IPS-18a (cell line): ENCODE results near the gene AADACL2.
"Not testable (repeated sequence)": the region's sequence is repeated elsewhere in the genome, so short reads cannot be mapped to it uniquely, and the experiment has no call there.

Experiments used
- H3K27ac ChIP-seq: one replicate; pipeline ENCODE4 v1.5.1; 2013; ENCODE audit warnings: low read length
- H3K27me3 ChIP-seq: one replicate; pipeline ENCODE4 v1.6.1; 2013; ENCODE audit warnings: mild to moderate bottlenecking, low read length; ENCODE audit not compliant: control insufficient read depth, insufficient read depth
- H3K36me3 ChIP-seq: one replicate; pipeline ENCODE4 v1.6.1; 2013; ENCODE audit warnings: low read depth, low read length; ENCODE audit not compliant: control insufficient read depth
- H3K4me1 ChIP-seq: one replicate; pipeline ENCODE4 v1.6.1; 2013; ENCODE audit warnings: low read depth, low read length; ENCODE audit not compliant: control insufficient read depth
- H3K4me3 ChIP-seq: one replicate; pipeline ENCODE4 v1.5.1; 2013; ENCODE audit warnings: low read length
- H3K9ac ChIP-seq: one replicate; pipeline ENCODE4 v1.6.1; 2013; ENCODE audit warnings: mild to moderate bottlenecking, low read length, moderate library complexity
- H3K9me3 ChIP-seq: one replicate; pipeline ENCODE4 v1.6.1; 2013; ENCODE audit warnings: low read depth, low read length; ENCODE audit not compliant: control insufficient read depth

AADACL2 gene

DNA sequence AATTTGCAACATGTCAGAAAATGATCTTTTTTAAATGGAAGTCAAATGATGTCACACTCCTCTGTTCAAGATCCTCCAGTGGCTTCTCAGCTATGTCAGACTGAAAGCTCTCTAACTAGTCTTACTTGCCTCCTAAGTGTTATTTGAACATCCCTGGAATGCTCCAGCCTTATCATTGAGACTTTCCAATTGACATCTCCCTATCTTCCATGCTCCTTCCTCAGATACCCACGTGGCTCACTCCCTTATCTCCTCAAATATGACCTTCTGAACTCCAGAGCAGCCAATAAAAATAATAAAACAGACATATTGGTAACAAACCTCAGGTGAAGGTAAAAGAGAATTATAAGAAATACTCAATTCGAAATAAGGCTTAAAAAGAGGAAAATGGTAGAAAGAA is 54.7 kb downstream of the AADACL2 start:
- Histone ChIP-seq H3K36me3 (no peaks in the 10 kb centered on the region), H3K27me3 (no peaks in the 10 kb centered on the region), H3K4me1 (no peaks in the 10 kb centered on the region), H3K9me3 (no peaks in the 10 kb centered on the region), H3K4me3 (no peak overlapping the region), H3K27ac (no peak overlapping the region), H3K9ac (no peak overlapping the region)

DNA sequence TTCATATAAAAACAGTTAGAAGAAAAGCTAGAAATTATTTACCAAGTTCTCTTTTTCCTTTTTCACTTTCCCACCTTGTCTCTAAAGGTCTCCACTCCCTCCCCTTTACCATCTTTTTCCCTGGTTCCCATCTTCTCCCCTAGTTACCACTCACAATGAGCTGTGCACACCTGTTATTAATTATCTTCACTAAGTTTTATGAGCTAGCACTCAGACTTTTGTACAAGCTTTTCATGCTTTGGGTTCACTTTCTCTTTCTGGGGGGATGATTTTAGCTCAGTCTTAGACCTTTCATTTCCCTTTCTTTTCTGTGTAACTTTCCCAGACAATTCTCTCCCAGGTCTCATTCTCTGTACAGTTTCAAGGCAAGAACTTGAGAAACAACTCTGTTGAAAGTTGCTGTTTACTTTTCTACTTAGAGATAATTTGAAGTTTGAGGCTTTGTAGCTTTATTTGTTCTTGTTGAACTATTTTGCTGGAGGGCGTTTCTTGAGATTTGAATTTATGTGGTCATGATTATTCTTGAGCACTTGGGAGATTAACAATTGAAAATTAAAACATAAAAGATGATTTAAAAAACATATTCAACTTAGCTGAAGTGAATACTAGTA is 56.2 kb downstream of the AADACL2 start:
- Histone ChIP-seq H3K27me3 (no peaks in the 10 kb centered on the region), H3K4me3 (no peak overlapping the region), H3K9ac (no peak overlapping the region), H3K27ac (no peak overlapping the region), H3K36me3 (no peaks in the 10 kb centered on the region), H3K9me3 (no peaks in the 10 kb centered on the region), H3K4me1 (no peaks in the 10 kb centered on the region)

DNA sequence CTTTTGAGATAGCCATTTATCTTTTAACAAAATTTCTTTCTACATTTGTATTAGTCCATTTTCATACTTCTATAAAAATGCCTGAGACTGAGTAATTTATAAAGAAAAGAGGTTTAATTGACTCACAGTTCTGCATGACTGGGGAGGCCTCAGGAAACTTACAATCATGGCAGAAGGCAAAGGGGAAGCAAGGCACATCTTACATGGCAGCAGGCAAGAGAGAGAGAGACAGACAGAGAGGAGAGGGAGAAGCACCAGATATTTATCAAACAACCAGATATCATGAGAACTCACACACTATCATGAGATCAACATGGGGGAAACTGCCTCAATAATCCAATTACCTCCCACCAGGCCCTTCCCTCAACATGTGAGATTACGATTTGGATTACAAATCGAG is 57.0 kb downstream of the AADACL2 start:
- not testable (repeated sequence) for H3K27ac ChIP-seq, H3K9me3 ChIP-seq

DNA sequence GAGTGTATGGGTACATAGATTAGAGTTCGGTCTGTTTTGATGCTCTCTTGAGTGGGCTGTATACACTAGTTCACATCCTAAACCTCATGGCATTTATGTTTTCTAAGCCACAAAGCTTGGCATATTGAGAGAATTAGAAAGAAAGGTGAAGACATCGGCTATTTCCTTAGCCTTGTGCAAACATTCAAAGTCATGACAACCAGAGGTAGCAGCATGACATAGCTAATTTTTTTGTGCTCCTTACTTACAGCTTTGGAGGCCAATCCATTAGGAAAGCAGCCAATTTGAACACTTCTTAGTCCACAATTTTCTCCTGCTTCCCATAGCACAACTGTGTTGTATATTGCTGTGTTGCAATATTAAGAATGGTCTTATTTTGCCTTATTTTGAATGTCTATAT is 58.7 kb downstream of the AADACL2 start:
- Histone ChIP-seq H3K4me3 (no peak overlapping the region), H3K27me3 (no peaks in the 10 kb centered on the region), H3K9me3 (no peaks in the 10 kb centered on the region), H3K9ac (no peak overlapping the region), H3K36me3 (no peaks in the 10 kb centered on the region), H3K27ac (no peak overlapping the region), H3K4me1 (no peaks in the 10 kb centered on the region)

More for the DNA sequence above, 57.0 kb downstream of the AADACL2 start:
- not testable (repeated sequence) for H3K4me1 ChIP-seq, H3K36me3 ChIP-seq, H3K27me3 ChIP-seq, H3K9ac ChIP-seq, H3K4me3 ChIP-seq

DNA sequence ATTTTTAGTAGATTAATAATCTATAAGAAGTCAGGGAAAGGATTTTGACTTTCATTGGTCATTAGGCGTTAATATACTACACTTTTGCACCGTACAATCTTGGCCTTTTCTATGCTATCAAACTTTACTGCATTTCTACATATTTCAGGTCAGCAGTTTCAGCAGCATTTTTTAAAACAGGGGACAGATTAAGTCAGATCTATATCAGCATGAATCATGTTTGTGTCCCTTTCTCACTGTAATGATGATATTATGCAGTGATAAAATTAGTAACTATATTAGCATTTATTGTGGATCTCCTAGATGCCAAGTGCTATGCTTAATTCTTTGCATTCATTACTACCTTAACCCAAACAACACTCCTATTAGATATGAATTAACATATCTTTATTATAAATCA is 59.9 kb downstream of the AADACL2 start:
- Histone ChIP-seq H3K9me3 (no peaks in the 10 kb centered on the region), H3K4me3 (no peak overlapping the region), H3K27ac (no peak overlapping the region), H3K27me3 (no peaks in the 10 kb centered on the region), H3K9ac (no peak overlapping the region), H3K4me1 (no peaks in the 10 kb centered on the region), H3K36me3 (no peaks in the 10 kb centered on the region)

DNA sequence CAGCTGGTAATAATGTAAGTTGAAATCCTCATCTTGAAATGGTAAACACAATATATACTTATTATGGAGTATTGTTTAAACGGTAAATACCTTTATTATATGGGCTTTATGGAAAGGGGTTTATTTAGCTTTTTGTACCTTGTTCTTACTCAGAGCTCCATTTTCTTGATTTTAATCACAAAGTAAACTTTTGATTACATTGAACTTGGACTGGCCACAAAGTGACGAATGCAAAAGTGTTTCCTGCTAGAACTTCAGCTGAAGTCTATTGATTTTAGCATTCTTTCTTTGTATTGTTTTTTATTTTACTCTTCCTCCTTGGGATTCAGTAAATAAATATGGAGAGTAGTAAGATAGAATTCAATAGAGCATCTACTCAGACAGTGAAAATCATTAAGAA is 60.4 kb downstream of the AADACL2 start:
- Histone ChIP-seq H3K36me3 (no peaks in the 10 kb centered on the region), H3K27me3 (no peaks in the 10 kb centered on the region), H3K9ac (no peak overlapping the region), H3K9me3 (no peaks in the 10 kb centered on the region), H3K4me3 (no peak overlapping the region), H3K4me1 (no peaks in the 10 kb centered on the region), H3K27ac (no peak overlapping the region)

DNA sequence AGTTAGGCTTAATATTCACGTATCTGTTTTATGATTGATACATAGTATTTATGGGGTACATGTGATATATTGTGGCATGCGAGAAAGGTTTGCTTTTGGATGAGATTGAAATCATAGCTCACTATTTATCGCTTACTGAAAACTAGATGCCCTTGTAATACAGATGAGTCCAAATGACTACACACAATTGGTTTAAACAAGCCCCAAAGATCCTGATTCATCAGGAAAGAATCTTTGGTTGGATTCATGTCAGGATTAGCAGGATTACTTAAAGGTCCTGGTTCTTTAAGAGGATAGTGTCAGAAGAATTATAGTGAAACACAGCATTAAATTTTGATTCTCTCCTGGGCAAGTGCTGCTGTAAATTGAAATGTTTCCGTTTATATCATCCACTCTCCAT is 61.5 kb downstream of the AADACL2 start:
- no peaks in the 10 kb centered on the region for H3K36me3 ChIP-seq
- no peaks in the 10 kb centered on the region for H3K4me1 ChIP-seq
- no peak overlapping the region for H3K4me3 ChIP-seq
- H3K27me3 ChIP-seq = no peaks in the 10 kb centered on the region
- no peak overlapping the region for H3K9ac ChIP-seq
- H3K27ac ChIP-seq = no peak overlapping the region
- H3K9me3 ChIP-seq = no peaks in the 10 kb centered on the region

DNA sequence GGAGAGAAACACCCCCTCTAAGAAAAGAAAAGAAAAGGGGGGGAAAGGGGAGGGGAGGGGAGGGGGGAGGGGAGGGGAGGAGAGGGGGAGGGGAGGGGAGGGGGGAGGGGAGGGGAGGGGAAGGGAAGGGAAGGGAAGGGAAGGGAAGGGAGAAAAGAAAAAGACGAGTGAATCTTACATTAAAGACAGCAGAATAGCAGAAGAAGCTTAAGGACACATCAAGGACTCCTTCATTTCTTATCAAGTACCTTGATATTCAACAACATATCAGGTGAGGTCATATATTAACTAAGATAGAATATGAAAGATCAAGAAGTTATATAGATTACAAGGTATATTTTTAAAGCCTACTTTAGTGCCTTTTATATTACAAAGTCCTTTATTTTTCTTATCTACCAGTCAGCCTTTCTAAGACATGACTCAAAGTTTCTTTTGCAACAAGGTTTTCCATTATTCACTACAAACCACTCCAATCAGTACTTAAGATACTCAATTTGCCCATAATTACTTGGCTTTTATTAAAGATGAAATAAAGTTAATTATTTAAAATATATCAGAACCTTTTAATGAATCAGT is 62.5 kb downstream of the AADACL2 start:
- H3K9ac ChIP-seq = no peak overlapping the region
- H3K4me1 ChIP-seq = no peaks in the 10 kb centered on the region
- no peaks in the 10 kb centered on the region for H3K9me3 ChIP-seq
- H3K27ac ChIP-seq = no peak overlapping the region
- H3K36me3 ChIP-seq = no peaks in the 10 kb centered on the region
- H3K27me3 ChIP-seq = no peaks in the 10 kb centered on the region
- H3K4me3 ChIP-seq = no peak overlapping the region

DNA sequence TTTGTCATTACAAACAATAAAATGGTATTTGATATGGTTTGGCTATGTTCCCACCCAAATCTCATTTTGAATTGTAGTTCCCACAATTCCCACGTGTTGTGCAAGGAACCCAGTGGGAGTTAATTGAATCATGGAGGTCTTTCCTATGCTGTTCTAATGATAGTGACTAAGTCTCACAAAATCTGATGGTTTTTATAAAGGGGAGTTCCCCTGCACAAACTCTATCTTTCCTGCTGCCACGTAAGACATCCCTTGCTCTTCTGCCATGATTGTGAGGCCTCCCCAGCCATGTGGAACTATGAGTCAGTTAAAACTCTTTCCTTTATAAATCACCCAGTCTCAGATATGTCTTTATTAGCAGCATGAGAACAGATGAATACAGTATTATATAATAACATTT is 64.7 kb downstream of the AADACL2 start:
- Histone ChIP-seq H3K9me3 (no peaks in the 10 kb centered on the region), H3K36me3 (no peaks in the 10 kb centered on the region), H3K4me1 (no peaks in the 10 kb centered on the region), H3K27me3 (no peaks in the 10 kb centered on the region), H3K27ac (no peak overlapping the region), H3K4me3 (no peak overlapping the region), H3K9ac (no peak overlapping the region)

DNA sequence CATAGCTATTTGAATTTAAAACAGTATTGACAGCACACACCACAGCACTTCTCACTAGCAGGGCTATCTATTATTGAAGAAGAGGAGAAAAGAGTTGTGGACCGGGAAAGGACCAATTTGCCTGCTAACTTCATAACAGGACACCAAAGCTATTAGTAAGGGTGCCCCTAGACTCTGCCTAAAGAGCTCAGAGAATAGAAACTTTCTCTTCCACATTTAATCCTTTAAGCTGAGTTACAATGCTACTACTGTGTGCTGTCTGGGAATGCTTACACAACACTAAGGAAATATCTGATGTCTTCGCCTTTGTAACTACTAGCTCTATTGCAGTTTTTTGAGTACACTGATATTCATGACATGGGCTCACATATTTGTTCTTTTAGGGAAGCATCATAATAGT is 66.7 kb downstream of the AADACL2 start:
- Histone ChIP-seq H3K4me1 (no peaks in the 10 kb centered on the region), H3K4me3 (no peak overlapping the region), H3K9me3 (no peaks in the 10 kb centered on the region), H3K9ac (no peak overlapping the region), H3K36me3 (no peaks in the 10 kb centered on the region), H3K27me3 (no peaks in the 10 kb centered on the region), H3K27ac (no peak overlapping the region)

DNA sequence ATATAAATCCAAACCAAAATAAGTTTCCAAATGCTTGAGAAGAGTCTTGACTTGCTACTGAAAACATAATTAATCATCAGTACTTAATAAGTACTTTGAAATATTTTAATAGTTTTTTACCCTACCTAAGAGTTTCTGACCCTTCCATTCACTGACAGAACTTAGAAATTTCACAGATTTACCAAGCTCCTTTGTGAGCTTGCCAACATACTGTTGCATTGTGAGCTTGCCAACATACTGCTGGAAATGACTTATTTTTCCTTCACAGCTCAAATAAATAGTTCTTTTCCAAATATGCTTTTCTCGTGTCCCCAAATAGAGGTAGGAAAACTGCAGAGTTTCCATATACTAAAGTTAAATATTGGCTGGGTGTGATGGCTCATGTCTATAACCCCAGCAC is 70.5 kb downstream of the AADACL2 start:
- Histone ChIP-seq H3K36me3 (no peaks in the 10 kb centered on the region), H3K4me1 (no peaks in the 10 kb centered on the region), H3K4me3 (no peak overlapping the region), H3K9ac (no peak overlapping the region), H3K27ac (no peak overlapping the region), H3K9me3 (no peaks in the 10 kb centered on the region), H3K27me3 (no peaks in the 10 kb centered on the region)

DNA sequence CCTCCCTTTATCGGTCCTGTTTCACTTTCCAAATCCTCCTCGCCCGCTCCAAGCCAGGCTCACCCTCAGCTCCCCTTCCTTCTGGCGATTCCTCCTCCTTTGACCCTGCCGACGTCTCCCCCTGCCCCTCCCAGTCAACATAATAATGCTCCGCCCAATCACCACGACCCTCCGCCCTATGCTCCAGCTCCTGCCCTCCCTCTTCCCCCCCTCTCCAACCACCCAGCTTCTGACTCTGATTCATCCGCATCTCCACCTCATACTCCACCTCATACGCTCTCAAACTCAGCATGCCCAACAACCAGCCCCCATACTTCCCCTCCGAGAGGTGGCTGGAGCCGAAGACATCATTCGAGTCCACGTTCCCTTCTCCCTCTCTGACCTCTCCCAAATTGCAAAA is 73.1 kb downstream of the AADACL2 start:
- no peak overlapping the region for H3K4me3 ChIP-seq
- no peaks in the 10 kb centered on the region for H3K4me1 ChIP-seq
- no peaks in the 10 kb centered on the region for H3K9me3 ChIP-seq
- H3K27me3 ChIP-seq = no peaks in the 10 kb centered on the region
- no peak overlapping the region for H3K9ac ChIP-seq
- no peaks in the 10 kb centered on the region for H3K36me3 ChIP-seq
- no peak overlapping the region for H3K27ac ChIP-seq
